ENCODE data around the gene FGF18.

Gene FGF18

GRCh38 chr5:171483551-171484135 is 64.2 kb downstream of the FGF18 start (continued):
- TF ChIP-seq TCF7L2 (IDR thresholded peaks at IDR 0.05; ENCODE audit: borderline replicate concordance, low read depth, low read length) (no peak), REPIN1 (tag by site-specific recombination; IDR thresholded peaks at IDR 0.05; ENCODE audit: low read depth) (no peak), HOXA7 (CRISPR knock-in tag; IDR thresholded peaks at IDR 0.05; ENCODE audit: borderline replicate concordance) (no peak), ZBTB1 (tag by site-specific recombination; IDR thresholded peaks at IDR 0.05) (no peak)

- peaks cover 7% of the 10 kb centered on the region; the same call in 1 of the 2 replicates for H3K4me1 ChIP-seq (ENCODE audit: control insufficient read depth, insufficient read depth, low read length)
- CTCF ChIA-PET: interaction anchor here (0.6 to 2.7 kb wide), 23 partner anchors 11 to 573 kb away, joined by 3 to 24 read pairs (median 4); no protein-coding TSS in a partner anchor
- H3K27ac ChIP-seq (ENCODE audit: extremely low read depth, low read depth, low read length): no peak overlapping the region
- POLR2A ChIA-PET: no interaction called here
- no peaks in the 10 kb centered on the region for H3K36me3 ChIP-seq (ENCODE audit: control insufficient read depth in 2 of 2, insufficient read depth in 1 of 2, low read length in 2 of 2)
- H3K4me3 ChIP-seq (ENCODE audit: low read depth, low read length): no peak overlapping the region
- no peak for TF ChIP-seq ZNF239 (tag by site-specific recombination; IDR thresholded peaks at IDR 0.05)
- TF ChIP-seq ZNF580 (tag by site-specific recombination; IDR thresholded peaks at IDR 0.05): peak; percentile 43; the same call in 1 of the 2 replicates
- no peak for TF ChIP-seq ZFHX2 (tag by site-specific recombination; conservative IDR thresholded peaks at IDR 0.05)
- no peak for TF ChIP-seq ZBTB8A (tag by site-specific recombination; IDR thresholded peaks at IDR 0.05)
- peak; percentile 13 for TF ChIP-seq ZBTB26 (tag by site-specific recombination; optimal IDR thresholded peaks at IDR 0.05)
- TF ChIP-seq GLIS2 (tag by site-specific recombination; IDR thresholded peaks at IDR 0.05): peak; percentile 17; the same call in 1 of the 2 replicates
- peak; percentile 37; the same call in 1 of the 2 replicates for TF ChIP-seq GLIS1 (tag by site-specific recombination; IDR thresholded peaks at IDR 0.05)
- TF ChIP-seq ZNF654 (tag by site-specific recombination; IDR thresholded peaks at IDR 0.05; ENCODE audit: low read depth): peak; percentile 39
- peak; percentile 58; the same call in 1 of the 2 replicates for TF ChIP-seq CTCF (tag by site-specific recombination; IDR thresholded peaks at IDR 0.05)
- peak; percentile 75 for TF ChIP-seq ZNF664 (tag by site-specific recombination; IDR thresholded peaks at IDR 0.05)
- H3K9me3 ChIP-seq (ENCODE audit: control insufficient read depth, insufficient read depth, low read depth, low read length): no peaks in the 10 kb centered on the region
Observed at GRCh38 chr5:171484460-171484899, 65.0 kb downstream of the FGF18 start.

- ChIA-PET POLR2A (no interaction called here), CTCF (interaction anchor here (0.5 to 2.7 kb wide), 11 partner anchors 10 to 601 kb away, joined by 3 to 24 read pairs (median 3); no protein-coding TSS in a partner anchor)
- Histone ChIP-seq H3K9me3 (ENCODE audit: control insufficient read depth, insufficient read depth, low read depth, low read length) (no peaks in the 10 kb centered on the region), H3K4me1 (ENCODE audit: control insufficient read depth, insufficient read depth, low read length) (peaks cover under 1% of the 10 kb centered on the region; the same call in 1 of the 2 replicates), H3K36me3 (ENCODE audit: control insufficient read depth in 2 of 2, insufficient read depth in 1 of 2, low read length in 2 of 2) (no peaks in the 10 kb centered on the region), H3K27ac (ENCODE audit: extremely low read depth, low read depth, low read length) (no peak overlapping the region), H3K4me3 (ENCODE audit: low read depth, low read length) (no peak overlapping the region)
- TF ChIP-seq IKZF3 (tag by site-specific recombination; IDR thresholded peaks at IDR 0.05) (no peak), ZNF48 (tag by site-specific recombination; IDR thresholded peaks at IDR 0.05) (no peak), ZFP37 (tag by site-specific recombination; IDR thresholded peaks at IDR 0.05) (no peak), BCL11A (tag by site-specific recombination; IDR thresholded peaks at IDR 0.05; ENCODE audit: low read depth) (no peak)
Observed at GRCh38 chr5:171485668-171486067, 66.2 kb downstream of the FGF18 start.
